CD4-positive, alpha-beta T cell treated with Interleukin-1 beta for 1 hour (primary cell): Measurements from ENCODE around the gene SOX15.
"Not testable (repeated sequence)": the region's sequence is repeated elsewhere in the genome, so short reads cannot be mapped to it uniquely, and the experiment has no call there.

Experiments used
- DNase-seq, 2 donors: peaks; one replicate each; pipeline ENCODE4 v3.0.0-alpha.2; 2020 to 2022

SOX15 gene

GRCh38 chr17:7606280-7606679 is 16.4 kb upstream of the SOX15 start:
- no peak for DNase-seq

GRCh38 chr17:7597561-7597960 is 7.7 kb upstream of the SOX15 start:
- not testable (repeated sequence) for DNase-seq

- DNase-seq = no peak
Observed at GRCh38 chr17:7593296-7593695, 3.4 kb upstream of the SOX15 start.

- DNase-seq = no peak
Observed at GRCh38 chr17:7592422-7593021, 2.6 kb upstream of the SOX15 start.

GRCh38 chr17:7591596-7591995 is 1.7 kb upstream of the SOX15 start:
- DNase-seq = no peak

GRCh38 chr17:7590743-7591142 is 849 bp upstream of the SOX15 start:
- no peak for DNase-seq

GRCh38 chr17:7589204-7589868 is 558 bp downstream of the SOX15 start:
- peak; percentile 70 to 78 for DNase-seq

GRCh38 chr17:7588553-7589203 is 1.2 kb downstream of the SOX15 start:
- no peak for DNase-seq

- no peak for DNase-seq
Observed at GRCh38 chr17:7587420-7588151, 2.3 kb downstream of the SOX15 start.

- no peak for DNase-seq
Observed at GRCh38 chr17:7586673-7587419, 3.0 kb downstream of the SOX15 start.

- DNase-seq = peak; percentile 96
Observed at GRCh38 chr17:7583253-7584109, 6.4 kb downstream of the SOX15 start, which contains the start of gene MPDU1. Gene MPDU1 (plus strand): TSS chr17:7583852. CDS start chr17:7583863, 11 bp downstream.

- no peak for DNase-seq
Observed at GRCh38 chr17:7582396-7583252, 7.3 kb downstream of the SOX15 start.

GRCh38 chr17:7580604-7581575 is 9.0 kb downstream of the SOX15 start:
- DNase-seq = no peak

GRCh38 chr17:7579834-7580603 is 9.9 kb downstream of the SOX15 start:
- DNase-seq = peak; percentile 44 to 60

- DNase-seq = peak; percentile 67 to 86
Observed at GRCh38 chr17:7579001-7579833, 10.7 kb downstream of the SOX15 start, which contains the start of gene CD68. Gene CD68 (plus strand): TSS chr17:7579638. CDS start chr17:7579678, 40 bp downstream.

- DNase-seq = no peak
Observed at GRCh38 chr17:7577327-7578199, 12.3 kb downstream of the SOX15 start.
